ENCODE measurements around the gene BAG3. TPM values are rescaled to one million over a fixed set of nuclear protein-coding genes. Genes with fewer than 3 reads are reported as not detected.

Gene BAG3
- total RNA-seq, 1 experiment from 2014 or later, result 57.0 TPM

- TF ChIP-seq REST (IDR thresholded peaks at IDR 0.05; ENCODE audit: low read depth) (no peak), MAX (IDR thresholded peaks at IDR 0.05) (no peak)
Measured at GRCh38 chr10:119663866-119664698, 12.9 kb downstream of the BAG3 start (continued).

GRCh38 chr10:119665901-119666708 lies 14.9 kb downstream of the BAG3 start:
- POLR2A ChIA-PET, result interaction anchor here (1.2 kb wide), 1 partner anchor 8 kb away, joined by 4 read pairs; no protein-coding TSS in a partner anchor
- no peak for DNase-seq (ENCODE audit: low read depth, low spot score)
- no peaks in the 10 kb centered on the region for H3K9me2 ChIP-seq (ENCODE audit: insufficient read depth)
- no peak overlapping the region; the same call in 1 of the 2 replicates for H3K27ac ChIP-seq (ENCODE audit: low read depth, low read length)
- intact Hi-C loops (cut with micrococcal nuclease), result loop anchor here (5.0 kb wide), 1 partner anchor 469 kb away; no protein-coding TSS in a partner anchor
- peaks cover 52 to 70% of the 10 kb centered on the region in 2 experiments for H3K4me1 ChIP-seq (ENCODE audit: control insufficient read depth in 1 of 2, insufficient read depth in 2 of 2, low read length in 2 of 2)
- H3K4me3 ChIP-seq (replicated peaks in 1 of 2; ENCODE audit: low read depth in 1 of 2, low read length in 2 of 2), result no peak overlapping the region
- H3K4me2 ChIP-seq (ENCODE audit: low read length), result peak overlapping the region; percentile 78
- H3K27me3 ChIP-seq (ENCODE audit: insufficient read depth, low read length), result no peaks in the 10 kb centered on the region
- no peak overlapping the region for H2AFZ ChIP-seq (ENCODE audit: low read depth, low read length, poor library complexity, severe bottlenecking)
- no peaks in the 10 kb centered on the region for H3K9me3 ChIP-seq (ENCODE audit: control insufficient read depth in 1 of 2, insufficient read depth in 1 of 2, low read depth in 1 of 2, low read length in 2 of 2)
- ATAC-seq, result no peak
- RAD21 ChIA-PET (ENCODE audit: low non-redundant PET in 1 of 2, low total read pairs in 2 of 2, uncharacterized antibody in 2 of 2, unreplicated experiment in 2 of 2), result no interaction called here
- H3K79me2 ChIP-seq (ENCODE audit: insufficient read depth, low read length), result peaks cover 94% of the 10 kb centered on the region
- peaks cover 8 to 25% of the 10 kb centered on the region in 2 experiments for H3K36me3 ChIP-seq (ENCODE audit: control insufficient read depth in 1 of 2, insufficient read depth in 2 of 2, low read length in 2 of 2)
- H4K20me1 ChIP-seq (ENCODE audit: insufficient read depth), result peaks cover 11% of the 10 kb centered on the region; the same call in 1 of the 2 replicates
- no TSS peak for BruUV-seq (replicated peaks)
- CTCF ChIA-PET, result interaction anchor here (0.9 kb wide), 1 partner anchor 16 kb away, joined by 3 read pairs; no protein-coding TSS in a partner anchor
- no peak overlapping the region for H3K9ac ChIP-seq (ENCODE audit: low read length)
- TF ChIP-seq EZH2phosphoT487 (IDR thresholded peaks at IDR 0.05; ENCODE audit: borderline replicate concordance) (no peak), SIN3A (IDR thresholded peaks at IDR 0.05; ENCODE audit: low read depth) (no peak), ZNF274 (IDR thresholded peaks at IDR 0.05; ENCODE audit: low read depth, low read length) (no peak), CBX3 (IDR thresholded peaks at IDR 0.05; ENCODE audit: low read depth) (no peak), TCF7L2 (IDR thresholded peaks at IDR 0.05; ENCODE audit: borderline replicate concordance, extremely low read depth, insufficient read depth, insufficient read length) (no peak), CTCF (IDR thresholded peaks at IDR 0.05 in 2 of 3, conservative IDR thresholded peaks at IDR 0.05 in 1 of 3; ENCODE audit: borderline replicate concordance in 1 of 3, insufficient read depth in 1 of 3, low read depth in 2 of 3, low read length in 2 of 3) (no peak), JUND (IDR thresholded peaks at IDR 0.05) (no peak), POLR2AphosphoS5 (IDR thresholded peaks at IDR 0.05; ENCODE audit: low read depth, low read length) (no peak), SP1 (IDR thresholded peaks at IDR 0.05; ENCODE audit: low read depth) (no peak), ZBTB33 (IDR thresholded peaks at IDR 0.05; ENCODE audit: extremely low read depth, insufficient replicate concordance, low read length) (no peak), FOSL1 (IDR thresholded peaks at IDR 0.05; ENCODE audit: low read depth) (no peak)
